GM18873 (cell line): ENCODE measurements around the gene IL17RE.

Source experiments
- ATAC-seq: cut with Tn5 transposase; IDR thresholded peaks from one replicate; pipeline ENCODE4 v1.9.1; 2021; ENCODE audit warnings: mild to moderate bottlenecking, moderate library complexity, moderate number of reproducible peaks; ENCODE audit not compliant: unreplicated experiment, low FRiP score

Gene IL17RE

DNA sequence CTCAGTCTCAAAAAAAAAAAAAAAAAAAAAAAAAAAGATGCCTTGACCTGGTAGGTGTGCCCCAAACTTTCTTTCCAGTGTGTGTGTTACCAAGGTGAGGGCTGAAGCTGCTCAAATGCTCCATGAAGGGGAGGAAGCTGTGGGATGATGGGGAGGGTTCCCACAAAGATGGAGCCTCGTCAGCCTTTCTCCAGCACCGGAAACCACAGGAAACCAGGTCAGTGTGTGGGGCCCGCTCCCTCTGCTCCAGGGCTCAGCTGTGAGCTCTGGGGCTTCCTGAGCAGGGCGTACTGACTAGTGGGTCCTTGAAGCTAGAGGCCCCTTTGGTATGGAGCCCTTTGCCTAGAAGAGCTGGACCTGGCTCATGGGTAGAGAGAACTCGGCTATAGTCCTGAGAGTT, 681 bp upstream of the IL17RE start:
- no peak for ATAC-seq

DNA sequence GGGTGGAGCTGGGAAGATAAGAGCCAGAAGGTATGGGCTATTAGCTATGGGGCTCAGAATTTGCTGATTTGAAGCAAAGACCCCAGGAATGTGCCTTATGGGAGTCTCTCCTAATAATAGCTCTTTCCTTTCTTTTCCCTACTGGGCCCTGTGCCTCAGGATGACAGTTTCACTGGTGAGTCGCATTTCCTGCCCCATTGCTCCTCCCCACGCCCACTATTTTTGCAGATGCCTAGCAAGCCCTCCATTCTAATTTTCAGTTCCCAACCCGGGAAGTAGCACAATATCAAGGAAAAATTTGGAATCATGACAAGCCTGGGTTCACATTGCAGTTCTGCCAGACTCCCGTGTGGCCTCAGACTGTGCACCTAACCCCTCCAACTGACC, 583 bp downstream of the IL17RE start:
- ATAC-seq: no peak

DNA sequence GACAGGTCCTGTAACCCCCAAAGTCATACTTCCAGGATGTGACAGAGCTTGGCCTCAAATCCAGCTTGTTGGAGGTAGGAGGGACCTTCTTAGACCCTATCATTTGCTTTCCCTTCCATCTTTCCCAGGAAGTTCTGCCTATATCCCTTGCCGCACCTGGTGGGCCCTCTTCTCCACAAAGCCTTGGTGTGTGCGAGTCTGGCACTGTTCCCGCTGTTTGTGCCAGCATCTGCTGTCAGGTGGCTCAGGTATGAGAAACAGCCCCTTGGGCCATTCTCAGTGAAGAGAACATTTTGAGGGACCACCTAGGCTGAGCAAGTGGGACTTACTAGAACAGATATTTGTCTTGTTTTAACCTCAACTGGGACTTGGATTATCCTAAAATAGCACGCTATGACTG, 1.3 kb downstream of the IL17RE start:
- ATAC-seq: no peak

DNA sequence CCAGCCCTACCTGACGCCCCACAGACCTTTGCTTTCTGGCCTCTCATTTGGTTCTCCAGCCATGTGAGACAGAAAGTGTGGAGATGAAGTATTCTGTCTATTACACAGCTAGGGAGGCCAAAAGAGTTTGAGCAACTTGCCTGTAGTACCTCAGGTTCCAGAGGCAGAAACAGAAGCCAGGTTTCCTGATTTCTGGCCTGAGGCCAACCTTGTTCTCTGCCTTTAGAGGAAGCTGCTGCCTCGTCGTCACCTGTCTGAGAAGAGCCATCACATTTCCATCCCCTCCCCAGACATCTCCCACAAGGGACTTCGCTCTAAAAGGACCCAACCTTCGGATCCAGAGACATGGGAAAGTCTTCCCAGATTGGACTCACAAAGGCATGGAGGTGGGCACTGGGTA, 3.8 kb downstream of the IL17RE start:
- no peak for ATAC-seq

DNA sequence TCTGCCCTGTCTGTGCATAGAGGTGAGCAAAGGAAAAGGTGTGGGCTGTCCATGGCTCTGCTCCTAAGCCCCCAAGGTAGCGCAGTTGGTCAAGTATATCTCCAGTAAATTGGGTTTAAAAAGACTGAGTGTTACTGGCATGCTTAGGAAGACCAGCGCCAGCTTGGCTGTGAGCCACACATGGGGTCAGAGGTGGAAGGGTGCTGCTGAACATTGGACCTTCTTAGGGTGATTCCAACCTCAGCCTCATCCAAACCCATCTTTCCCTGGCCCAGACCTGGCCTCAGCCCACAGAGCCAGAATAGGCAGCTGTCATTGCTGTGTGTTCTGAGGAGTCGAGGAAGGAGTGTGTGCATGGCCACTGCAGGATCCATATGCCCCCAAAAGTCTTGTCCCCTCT, 5.6 kb downstream of the IL17RE start:
- ATAC-seq: no peak

DNA sequence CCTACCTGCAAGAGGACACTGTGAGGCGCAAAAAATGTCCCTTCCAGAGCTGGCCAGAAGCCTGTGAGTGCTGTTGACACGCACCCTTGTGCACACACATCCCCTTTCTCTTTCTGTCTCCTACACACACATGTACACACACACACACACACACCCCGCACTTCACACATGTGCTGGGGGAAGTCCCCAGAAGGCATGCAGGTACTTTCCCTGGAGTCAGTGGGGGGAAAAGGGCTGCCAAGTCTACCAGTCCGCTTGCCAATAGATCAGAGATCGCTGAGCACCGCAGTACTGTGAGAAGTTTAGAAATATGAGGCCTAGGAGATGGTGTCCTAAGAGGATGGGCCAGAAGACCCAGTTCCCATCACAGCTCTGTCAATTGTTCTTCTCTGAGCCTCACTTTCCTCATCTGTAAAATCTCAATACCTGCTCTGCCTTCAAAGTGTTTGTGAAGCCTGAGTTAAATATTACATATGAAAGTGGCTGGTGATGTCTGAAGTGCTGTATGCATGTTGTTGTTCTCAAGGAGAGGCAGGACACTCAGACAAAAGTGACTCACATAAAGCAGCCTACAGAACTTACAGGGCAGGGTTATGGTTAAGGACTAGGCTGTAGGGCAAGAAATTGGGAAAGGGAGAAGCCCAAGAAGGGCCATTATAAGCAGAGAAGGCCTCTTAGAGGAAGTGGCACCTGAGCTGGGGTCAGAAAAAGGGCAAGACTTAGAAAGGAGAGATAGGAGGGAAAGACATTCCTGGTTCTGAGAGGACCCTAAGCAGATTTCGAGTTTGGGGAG, 6.8 kb downstream of the IL17RE start:
- ATAC-seq: no peak

DNA sequence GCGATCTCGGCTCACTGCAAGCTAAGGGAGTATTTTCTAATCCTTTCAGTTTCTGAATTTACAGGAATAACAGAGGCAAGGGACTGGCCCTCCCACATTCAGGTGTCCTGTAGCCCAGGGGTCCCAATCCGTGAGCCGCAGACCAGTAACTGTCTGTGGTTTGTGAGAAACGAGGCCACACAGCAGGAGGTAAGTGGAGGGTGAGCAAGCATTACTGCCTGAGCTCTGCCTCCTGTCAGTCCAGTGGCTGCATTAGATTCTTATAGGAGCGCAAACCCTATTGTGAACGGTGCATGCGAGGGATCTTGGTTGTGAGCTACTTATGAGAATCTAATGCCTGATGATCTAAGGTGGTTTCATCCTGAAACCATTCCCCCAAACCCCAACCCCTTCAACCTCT, 9.2 kb downstream of the IL17RE start:
- no peak for ATAC-seq

DNA sequence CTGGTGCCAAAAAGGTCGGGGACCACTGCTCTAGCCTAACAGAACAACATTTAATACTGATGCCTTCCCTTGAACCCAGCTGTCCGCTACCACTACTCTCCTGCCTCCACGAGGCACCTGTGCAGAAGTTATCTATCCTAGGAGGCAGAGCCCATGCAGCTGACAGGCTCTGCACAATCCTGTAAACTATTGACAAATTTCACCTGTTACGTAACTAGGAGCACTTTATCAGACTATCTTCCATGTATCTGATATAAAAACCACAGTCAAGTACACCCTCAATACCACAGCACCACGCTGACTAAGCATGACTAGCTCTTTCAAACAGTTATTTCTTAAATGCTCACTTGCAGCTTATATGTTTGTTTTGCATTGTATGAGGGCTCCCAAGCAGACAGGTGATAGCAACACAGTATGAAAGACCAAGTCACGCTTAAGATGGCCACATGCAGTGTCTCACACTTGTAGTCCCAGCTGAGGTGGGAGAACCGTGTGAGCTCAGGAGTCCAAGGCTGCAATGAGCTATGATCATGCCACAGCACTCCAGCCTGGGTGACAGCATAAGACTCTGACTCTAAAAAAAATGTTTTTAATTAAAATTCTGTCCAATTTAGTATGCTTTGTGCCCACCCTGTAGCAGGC, 9.8 kb downstream of the IL17RE start:
- no peak for ATAC-seq

DNA sequence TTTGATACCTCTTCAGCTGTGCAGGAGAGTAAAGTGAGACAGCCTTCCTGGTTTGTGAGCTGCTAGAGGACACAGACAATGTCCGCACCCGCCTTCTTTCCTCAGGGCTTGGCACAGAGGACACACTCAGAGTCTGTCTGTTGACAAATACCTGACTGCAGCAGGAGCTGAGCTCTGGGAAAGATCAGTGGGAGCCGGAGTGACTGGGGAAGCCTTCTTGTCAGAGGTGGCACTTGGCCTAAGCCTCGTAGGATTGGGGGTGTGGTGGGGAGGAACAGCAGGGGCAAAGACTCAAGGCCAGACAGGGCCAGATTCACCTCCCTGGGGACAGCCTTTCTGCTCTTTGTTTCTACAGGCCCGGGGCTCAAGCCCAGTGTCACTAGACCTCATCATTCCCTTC, 11.0 kb downstream of the IL17RE start:
- ATAC-seq: no peak

DNA sequence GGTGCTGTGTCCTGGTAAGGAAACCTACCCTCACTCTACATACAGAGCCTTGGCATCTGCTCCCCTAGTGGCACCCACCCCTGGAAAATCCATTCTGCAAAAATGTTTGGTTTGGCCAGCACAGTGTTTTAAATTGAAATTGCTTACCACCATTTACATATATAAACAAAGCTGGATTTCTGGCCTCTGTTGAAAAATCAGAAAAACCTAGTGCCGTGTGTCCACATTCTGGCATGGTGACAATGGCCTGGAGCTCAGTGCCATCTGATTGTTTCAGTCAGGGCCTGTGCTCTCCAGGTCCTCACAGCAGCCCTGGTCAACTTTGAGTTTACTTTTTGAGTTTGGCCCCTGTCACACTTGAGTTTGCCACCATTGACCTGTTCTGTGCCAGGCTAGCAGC, 11.4 kb downstream of the IL17RE start:
- no peak for ATAC-seq

DNA sequence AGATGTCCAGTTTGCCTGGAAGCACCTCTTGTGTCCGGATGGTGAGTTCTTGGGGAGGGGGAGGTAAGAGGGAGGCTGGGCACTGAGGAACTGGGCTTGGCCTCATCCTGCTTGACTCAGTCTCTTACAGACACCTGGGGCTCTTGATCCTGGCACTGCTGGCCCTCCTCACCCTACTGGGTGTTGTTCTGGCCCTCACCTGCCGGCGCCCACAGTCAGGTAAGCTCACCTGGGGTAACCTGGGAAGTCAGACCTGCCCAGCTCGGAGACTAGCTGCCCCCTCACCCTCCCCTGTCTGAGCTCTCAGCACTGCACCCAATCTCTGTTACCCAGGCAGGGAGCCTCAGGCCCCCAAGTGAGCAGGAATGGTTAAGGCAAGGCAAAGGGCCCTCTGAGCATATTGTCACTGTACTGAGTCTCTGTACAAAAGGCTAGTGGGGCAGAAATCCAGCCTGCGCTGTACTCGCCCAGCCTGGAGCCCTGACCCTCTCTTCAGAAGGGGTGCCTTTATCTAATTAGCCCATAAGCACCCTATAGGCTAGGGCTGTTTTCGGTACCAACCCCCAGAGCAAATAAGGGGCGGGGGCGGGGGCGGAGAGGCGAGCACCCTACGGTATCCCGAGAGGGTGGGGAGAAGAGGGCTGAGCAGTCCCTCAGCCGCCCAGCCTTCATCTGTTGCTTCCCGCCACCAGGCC, 12.1 kb downstream of the IL17RE start:
- no peak for ATAC-seq

DNA sequence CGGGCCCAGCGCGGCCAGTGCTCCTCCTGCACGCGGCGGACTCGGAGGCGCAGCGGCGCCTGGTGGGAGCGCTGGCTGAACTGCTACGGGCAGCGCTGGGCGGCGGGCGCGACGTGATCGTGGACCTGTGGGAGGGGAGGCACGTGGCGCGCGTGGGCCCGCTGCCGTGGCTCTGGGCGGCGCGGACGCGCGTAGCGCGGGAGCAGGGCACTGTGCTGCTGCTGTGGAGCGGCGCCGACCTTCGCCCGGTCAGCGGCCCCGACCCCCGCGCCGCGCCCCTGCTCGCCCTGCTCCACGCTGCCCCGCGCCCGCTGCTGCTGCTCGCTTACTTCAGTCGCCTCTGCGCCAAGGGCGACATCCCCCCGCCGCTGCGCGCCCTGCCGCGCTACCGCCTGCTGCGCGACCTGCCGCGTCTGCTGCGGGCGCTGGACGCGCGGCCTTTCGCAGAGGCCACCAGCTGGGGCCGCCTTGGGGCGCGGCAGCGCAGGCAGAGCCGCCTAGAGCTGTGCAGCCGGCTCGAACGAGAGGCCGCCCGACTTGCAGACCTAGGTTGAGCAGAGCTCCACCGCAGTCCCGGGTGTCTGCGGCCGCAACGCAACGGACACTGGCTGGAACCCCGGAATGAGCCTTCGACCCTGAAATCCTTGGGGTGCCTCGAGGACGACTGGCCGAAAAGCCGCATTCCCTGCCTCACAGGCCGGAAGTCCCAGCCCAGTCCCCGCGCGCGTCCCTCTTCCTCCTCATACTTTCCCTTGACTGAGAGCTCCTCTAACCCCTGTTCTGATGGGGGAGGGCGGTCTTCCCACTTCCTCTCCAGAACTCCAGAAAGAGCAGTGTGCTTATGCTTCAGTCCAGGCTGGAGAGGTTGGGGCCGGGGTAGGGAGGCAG, 12.8 kb downstream of the IL17RE start:
- ATAC-seq: no peak

DNA sequence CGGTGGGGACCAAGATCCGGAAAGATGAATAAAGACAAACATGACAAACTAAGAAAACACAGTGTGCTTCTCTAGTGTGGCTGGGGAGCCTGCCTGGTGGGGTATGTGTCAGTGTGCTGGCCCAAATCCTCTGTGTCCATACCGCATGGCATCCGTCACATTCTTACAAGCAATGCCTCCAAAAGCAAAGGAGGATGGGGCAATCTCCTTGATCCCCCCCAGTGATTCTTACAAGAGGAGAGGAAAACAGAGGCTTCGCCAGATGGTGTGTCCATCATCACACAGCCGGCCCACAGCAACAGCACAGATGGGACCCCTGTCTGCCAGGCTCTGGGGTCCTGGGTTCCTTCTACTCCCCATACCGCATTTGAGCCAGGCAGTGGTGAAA, 13.7 kb downstream of the IL17RE start:
- ATAC-seq: no peak

DNA sequence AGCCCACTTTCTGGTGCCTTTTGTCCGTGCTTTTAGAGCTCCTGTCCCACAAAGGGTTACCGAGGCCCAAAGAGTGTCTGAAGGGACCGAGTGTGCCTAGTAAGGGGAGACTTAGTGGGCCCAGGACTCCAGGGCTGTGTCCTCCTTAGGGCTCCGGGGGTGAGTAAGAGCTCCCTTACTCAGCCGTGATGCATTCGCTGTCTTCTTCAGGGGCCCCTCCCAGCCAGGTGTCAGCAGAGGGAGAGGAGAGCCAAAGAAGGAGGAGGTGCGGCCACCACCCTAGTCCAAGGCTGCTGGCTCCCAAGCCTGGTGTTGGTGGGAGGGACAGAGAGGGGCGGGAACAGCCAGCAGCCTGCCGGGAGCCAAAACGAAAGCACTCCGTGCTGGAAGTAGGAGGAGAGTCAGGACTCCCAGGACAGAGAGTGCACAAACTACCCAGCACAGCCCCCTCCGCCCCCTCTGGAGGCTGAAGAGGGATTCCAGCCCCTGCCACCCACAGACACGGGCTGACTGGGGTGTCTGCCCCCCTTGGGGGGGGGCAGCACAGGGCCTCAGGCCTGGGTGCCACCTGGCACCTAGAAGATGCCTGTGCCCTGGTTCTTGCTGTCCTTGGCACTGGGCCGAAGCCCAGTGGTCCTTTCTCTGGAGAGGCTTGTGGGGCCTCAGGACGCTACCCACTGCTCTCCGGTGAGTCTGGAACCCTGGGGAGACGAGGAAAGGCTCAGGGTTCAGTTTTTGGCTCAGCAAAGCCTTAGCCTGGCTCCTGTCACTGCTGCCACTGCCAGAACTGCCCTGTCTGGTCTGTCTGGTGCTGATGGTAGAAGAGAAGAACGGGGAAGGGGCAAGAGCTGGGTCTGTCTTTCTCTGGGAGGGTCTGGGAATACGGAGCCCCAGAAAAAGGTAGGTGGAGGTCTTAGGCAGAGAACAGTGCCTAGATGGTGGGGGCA, 14.4 kb downstream of the IL17RE start, which contains the start of gene IL17RC:
TSS of gene IL17RC (plus strand) at position 365 of the 947 bp plus-strand sequence. CDS start at position 583, 218 bp downstream.
- ATAC-seq: no peak

DNA sequence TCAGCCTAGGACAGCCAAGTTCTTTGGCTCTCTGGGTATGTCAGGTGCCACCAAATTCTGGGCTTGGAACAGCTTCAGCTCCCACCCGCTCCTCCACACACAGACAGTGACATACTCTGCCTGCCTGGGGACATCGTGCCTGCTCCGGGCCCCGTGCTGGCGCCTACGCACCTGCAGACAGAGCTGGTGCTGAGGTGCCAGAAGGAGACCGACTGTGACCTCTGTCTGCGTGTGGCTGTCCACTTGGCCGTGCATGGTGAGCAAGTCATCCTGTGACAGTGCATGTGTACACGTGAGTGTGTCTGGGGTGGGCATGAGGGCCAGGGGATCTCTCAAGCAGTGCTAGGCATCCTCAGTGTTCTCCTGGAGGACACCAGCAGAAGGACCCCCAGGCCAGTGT, 15.2 kb downstream of the IL17RE start:
- ATAC-seq: no peak

DNA sequence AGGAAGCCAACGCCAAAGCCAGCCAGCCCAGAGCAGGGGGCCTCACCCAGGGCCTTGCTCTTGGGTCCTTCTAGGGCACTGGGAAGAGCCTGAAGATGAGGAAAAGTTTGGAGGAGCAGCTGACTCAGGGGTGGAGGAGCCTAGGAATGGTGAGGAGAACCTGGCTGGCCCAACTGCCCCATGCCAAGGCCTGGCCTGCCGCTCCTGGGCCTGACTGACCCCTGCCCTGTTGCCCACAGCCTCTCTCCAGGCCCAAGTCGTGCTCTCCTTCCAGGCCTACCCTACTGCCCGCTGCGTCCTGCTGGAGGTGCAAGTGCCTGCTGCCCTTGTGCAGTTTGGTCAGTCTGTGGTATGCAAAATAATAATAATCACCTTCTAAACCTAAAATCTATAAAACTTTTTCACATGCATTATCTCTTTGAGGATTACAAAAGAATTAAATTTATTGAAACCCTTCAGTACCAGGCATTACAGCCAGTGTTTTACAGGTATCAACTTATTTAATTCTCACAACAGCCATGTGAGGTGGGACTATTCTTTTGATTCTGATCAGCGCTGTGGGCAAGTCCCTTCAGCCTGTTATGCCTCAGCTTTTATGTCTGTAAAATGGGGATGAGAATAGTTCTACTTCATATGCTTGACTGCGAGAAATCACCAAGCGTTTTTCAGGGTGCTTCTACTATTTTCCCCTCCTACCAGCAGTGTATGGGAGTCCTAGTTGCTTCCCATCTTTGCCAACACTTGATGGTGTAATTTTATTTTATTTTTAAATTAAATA, 15.8 kb downstream of the IL17RE start:
- ATAC-seq: no peak

DNA sequence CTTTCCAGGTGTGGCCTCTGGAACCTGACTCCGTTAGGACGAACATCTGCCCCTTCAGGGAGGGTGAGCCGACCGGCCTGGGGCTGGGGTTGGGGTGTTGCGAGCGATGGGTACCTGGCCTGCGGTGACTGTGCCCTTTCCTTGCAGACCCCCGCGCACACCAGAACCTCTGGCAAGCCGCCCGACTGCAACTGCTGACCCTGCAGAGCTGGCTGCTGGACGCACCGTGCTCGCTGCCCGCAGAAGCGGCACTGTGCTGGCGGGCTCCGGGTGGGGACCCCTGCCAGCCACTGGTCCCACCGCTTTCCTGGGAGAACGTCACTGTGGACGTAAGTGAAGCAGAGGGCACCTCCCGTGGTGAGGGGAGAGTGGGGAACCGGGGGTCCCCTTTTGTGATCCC, 25.5 kb downstream of the IL17RE start:
- no peak for ATAC-seq

DNA sequence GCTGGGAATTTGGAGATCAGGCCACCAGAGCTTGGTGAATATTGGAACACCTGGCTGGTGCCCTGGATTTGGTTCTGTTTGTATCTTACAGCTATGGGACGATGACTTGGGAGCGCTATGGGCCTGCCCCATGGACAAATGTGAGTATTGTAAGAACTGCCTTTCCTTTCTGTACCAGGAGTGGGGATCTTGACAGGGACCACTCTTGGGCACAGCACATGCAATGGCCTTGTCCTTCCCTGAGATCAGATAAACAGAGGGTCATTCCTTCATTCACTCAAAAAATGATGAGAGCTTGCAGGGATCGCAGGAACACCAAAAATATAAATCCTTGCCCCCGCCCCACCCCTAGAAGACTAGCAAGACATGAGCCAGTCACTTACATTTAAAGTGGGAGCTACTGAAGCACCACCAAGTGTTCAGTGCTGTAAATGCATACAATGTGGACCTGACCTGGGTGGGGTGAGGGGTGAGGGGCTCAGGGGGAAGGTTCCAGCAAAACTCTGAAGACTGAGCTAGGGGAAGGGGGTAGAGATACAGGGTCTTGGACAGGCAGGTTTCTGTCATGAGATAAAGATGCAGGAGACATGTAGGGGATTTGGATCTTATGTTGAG, 28.3 kb downstream of the IL17RE start:
- no peak for ATAC-seq

DNA sequence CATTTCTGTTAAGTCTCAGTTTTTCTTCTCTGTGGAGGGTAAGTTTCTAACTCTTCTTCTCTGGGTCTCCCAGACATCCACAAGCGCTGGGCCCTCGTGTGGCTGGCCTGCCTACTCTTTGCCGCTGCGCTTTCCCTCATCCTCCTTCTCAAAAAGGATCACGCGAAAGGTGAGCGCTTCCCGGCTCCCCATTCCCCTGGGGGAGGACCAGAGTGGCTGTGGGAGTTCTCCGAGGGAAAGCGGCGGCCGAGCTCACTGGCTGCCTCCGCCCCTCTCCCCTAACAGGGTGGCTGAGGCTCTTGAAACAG, 29.8 kb downstream of the IL17RE start:
- ATAC-seq: no peak
